H1 (cell line): Measurements from ENCODE around the gene HNF4A. TPM values are rescaled to one million over a fixed set of nuclear protein-coding genes. Genes with fewer than 3 reads are reported as not detected.

Experiments
- CTCF ChIA-PET: fragments of 300-600 bp; sonication (Branson Sonifier 250); formaldehyde crosslinking; loops from one replicate; lab custom pipeline; 2021; ENCODE audit not compliant: partially characterized antibody; lab: Charles Lee
- POLR2A ChIA-PET: fragments of 300-600 bp; sonication (Branson Sonifier 250); formaldehyde crosslinking; loops from one replicate; lab custom pipeline; 2021; ENCODE audit warnings: inconsistent platforms; ENCODE audit not compliant: partially characterized antibody; lab: Charles Lee
- DNase-seq, 2 experiments: peaks; one replicate each; pipeline versions ENCODE4 v3.0.0 to v3.0.0-alpha.2; 2010 to 2022; ENCODE audit warnings: low spot score in 2 of 2, low read depth in 1 of 2, mixed read lengths in 1 of 2
- FAIRE-seq: peaks from 2 replicates; lab custom pipeline; 2011; peaks lifted over from hg19 to GRCh38; lab: Jason Lieb, UNC
- H2AFZ ChIP-seq: 2 replicates; pipeline ENCODE4 v1.8.1; 2012; ENCODE audit warnings: low read length, inconsistent platforms
- H2AK5ac ChIP-seq: 2 replicates; pipeline ENCODE4 v1.6.1; 2013; ENCODE audit warnings: low read depth, low read length
- H2BK120ac ChIP-seq: replicated peaks from 2 replicates; pipeline ENCODE3; 2013; ENCODE audit warnings: low read depth, low read length, inconsistent platforms
- H2BK12ac ChIP-seq: 2 replicates; pipeline ENCODE4 v1.6.1; 2013; ENCODE audit warnings: low read depth, low read length
- H2BK15ac ChIP-seq: 2 replicates; pipeline ENCODE4 v1.6.1; 2013; ENCODE audit warnings: low read length
- H2BK20ac ChIP-seq: 2 replicates; pipeline ENCODE4 v1.6.1; 2013; ENCODE audit warnings: low read length
- H2BK5ac ChIP-seq: 2 replicates; pipeline ENCODE4 v1.6.1; 2013; ENCODE audit warnings: low read depth, low read length
- H3K14ac ChIP-seq: 2 replicates; pipeline ENCODE4 v1.6.1; 2013; ENCODE audit warnings: inconsistent platforms; ENCODE audit not compliant: insufficient read length
- H3K18ac ChIP-seq: 2 replicates; pipeline ENCODE4 v1.6.1; 2013; ENCODE audit warnings: low read length; ENCODE audit errors: extremely low read depth
- H3K23ac ChIP-seq: 2 replicates; pipeline ENCODE4 v1.6.1; 2013; ENCODE audit warnings: inconsistent platforms; ENCODE audit not compliant: insufficient read length
- H3K23me2 ChIP-seq: 2 replicates; pipeline ENCODE4 v1.6.1; 2013; ENCODE audit warnings: low read depth, low read length
- H3K27ac ChIP-seq: 2 replicates; pipeline ENCODE4 v1.6.1; 2011; ENCODE audit warnings: low read depth, low read length, inconsistent platforms
- H3K27me3 ChIP-seq, 4 experiments: replicated peaks in 1 of 4; 1 replicate in 1 of 4; 2 replicates in 3 of 4; pipeline versions ENCODE4 v1.6.1 to v1.8.1; 2011 to 2013; ENCODE audit warnings: low read length in 3 of 4, mild to moderate bottlenecking in 3 of 4, inconsistent platforms in 2 of 4, mixed read lengths in 2 of 4, moderate library complexity in 1 of 4; ENCODE audit not compliant: control insufficient read depth in 3 of 4, insufficient read depth in 3 of 4; ENCODE audit errors: extremely low read depth in 1 of 4
- H3K36me3 ChIP-seq, 4 experiments: 2 replicates each; pipeline versions ENCODE4 v1.6.1 to v1.8.1; 2011 to 2013; ENCODE audit warnings: mild to moderate bottlenecking in 4 of 4, low read length in 3 of 4, moderate library complexity in 2 of 4, control low read depth in 1 of 4, inconsistent platforms in 1 of 4; ENCODE audit not compliant: insufficient read depth in 4 of 4, control insufficient read depth in 2 of 4
- H3K4ac ChIP-seq: replicated peaks from 2 replicates; pipeline ENCODE3; 2013; ENCODE audit warnings: low read length, low read depth, mixed read lengths, inconsistent platforms; ENCODE audit not compliant: insufficient read length
- H3K4me1 ChIP-seq, 4 experiments: replicated peaks in 1 of 4; 1 replicate in 1 of 4; 2 replicates in 3 of 4; pipeline versions ENCODE4 v1.6.1 to v1.8.1; 2011 to 2013; ENCODE audit warnings: low read length in 3 of 4, inconsistent platforms in 2 of 4, mixed read lengths in 1 of 4; ENCODE audit not compliant: insufficient read depth in 4 of 4, control insufficient read depth in 3 of 4
- H3K4me2 ChIP-seq, 2 experiments: 2 replicates each; pipeline versions ENCODE4 v1.6.1 to v1.8.1; 2011 to 2013; ENCODE audit warnings: low read depth in 2 of 2, low read length in 2 of 2, control low read depth in 1 of 2, inconsistent platforms in 1 of 2, mild to moderate bottlenecking in 1 of 2; ENCODE audit not compliant: insufficient read depth in 1 of 2
- H3K4me3 ChIP-seq, 4 experiments: fragments of 200-600, 300-600 bp in 1 of 4; sonication (generic), shearing (Covaris generic), sonication (Bioruptor Twin) in 1 of 4; 2 replicates each; pipeline versions ENCODE4 v1.5.1 to v1.8.1; 2011 to 2016; ENCODE audit warnings: low read length in 4 of 4, low read depth in 3 of 4, control low read depth in 2 of 4, inconsistent platforms in 2 of 4, mild to moderate bottlenecking in 2 of 4, mixed read lengths in 1 of 4, moderate library complexity in 1 of 4; ENCODE audit not compliant: insufficient read depth in 2 of 4; ENCODE audit errors: extremely low read depth in 1 of 4
- H3K56ac ChIP-seq: replicated peaks from 2 replicates; pipeline ENCODE3; 2013; ENCODE audit warnings: low read depth, mild to moderate bottlenecking, mixed read lengths, low read length, inconsistent platforms; ENCODE audit not compliant: insufficient read length
- H3K79me1 ChIP-seq: 2 replicates; pipeline ENCODE4 v1.6.1; 2013; ENCODE audit warnings: low read depth, low read length, control low read depth
- H3K79me2 ChIP-seq, 2 experiments: 2 replicates each; pipeline versions ENCODE4 v1.6.1 to v1.8.1; 2012 to 2013; ENCODE audit warnings: low read length in 2 of 2, mild to moderate bottlenecking in 2 of 2, inconsistent platforms in 1 of 2; ENCODE audit not compliant: insufficient read depth in 2 of 2, control insufficient read depth in 1 of 2
- H3K9ac ChIP-seq, 4 experiments: replicated peaks in 1 of 4; 1 replicate in 1 of 4; 2 replicates in 3 of 4; pipeline versions ENCODE4 v1.6.1 to v1.8.1; 2011 to 2013; ENCODE audit warnings: low read depth in 3 of 4, low read length in 3 of 4, control low read depth in 2 of 4, mild to moderate bottlenecking in 2 of 4, moderate library complexity in 2 of 4, inconsistent platforms in 1 of 4; ENCODE audit errors: extremely low read depth in 1 of 4
- H3K9me3 ChIP-seq, 2 experiments: 2 replicates each; pipeline versions ENCODE4 v1.6.1 to v1.8.1; 2012 to 2013; ENCODE audit warnings: mild to moderate bottlenecking in 2 of 2, moderate library complexity in 2 of 2, control low read depth in 1 of 2, inconsistent platforms in 1 of 2, low read depth in 1 of 2, low read length in 1 of 2, mixed read lengths in 1 of 2; ENCODE audit not compliant: insufficient read depth in 2 of 2
- H4K20me1 ChIP-seq, 2 experiments: replicated peaks in 1 of 2; 2 replicates each; pipeline versions ENCODE3 to v1.8.1; 2011 to 2013; ENCODE audit warnings: inconsistent platforms in 2 of 2, low read length in 2 of 2, mild to moderate bottlenecking in 1 of 2; ENCODE audit not compliant: insufficient read depth in 2 of 2, control insufficient read depth in 1 of 2
- H4K5ac ChIP-seq: 2 replicates; pipeline ENCODE4 v1.6.1; 2013; ENCODE audit warnings: low read length, low read depth, mixed read lengths, inconsistent platforms; ENCODE audit not compliant: insufficient read length
- H4K8ac ChIP-seq: 2 replicates; pipeline ENCODE4 v1.8.0; 2013; ENCODE audit warnings: mild to moderate bottlenecking, moderate library complexity, low read length, inconsistent platforms; ENCODE audit not compliant: insufficient read depth; ENCODE audit errors: extremely low read depth
- H4K91ac ChIP-seq: replicated peaks from 2 replicates; pipeline ENCODE3; 2013; ENCODE audit warnings: low read length, mixed read lengths, inconsistent platforms; ENCODE audit not compliant: insufficient read length
- ASH2L ChIP-seq: fragments of 200-600, 300-600 bp; sonication (generic); IDR thresholded peaks from one replicate; pipeline ENCODE4 v1.7.1; 2017; ENCODE audit warnings: low read length
- BRCA1 ChIP-seq: IDR thresholded peaks from 2 replicates; pipeline ENCODE4 v1.6.1; 2012; ENCODE audit warnings: low read depth, low read length, improper control_type of control experiment
- EP300 ChIP-seq, 2 experiments: IDR thresholded peaks; 1 replicate in 1 of 2; 2 replicates in 1 of 2; pipeline ENCODE4 v1.6.1; 2011 to 2012; ENCODE audit warnings: low read depth in 2 of 2, low read length in 2 of 2, mild to moderate bottlenecking in 2 of 2, borderline replicate concordance in 1 of 2, inconsistent platforms in 1 of 2, moderate library complexity in 1 of 2
- GABPA ChIP-seq: IDR thresholded peaks from 2 replicates; pipeline ENCODE4 v1.6.1; 2011; ENCODE audit warnings: mild to moderate bottlenecking, low read length, moderate library complexity, borderline replicate concordance; ENCODE audit not compliant: insufficient read depth
- HDAC6 ChIP-seq: IDR thresholded peaks from one replicate; pipeline ENCODE4 v1.7.1; 2012; ENCODE audit warnings: low read depth, mild to moderate bottlenecking, inconsistent platforms, low read length, moderate library complexity
- JUN ChIP-seq: IDR thresholded peaks from 2 replicates; pipeline ENCODE4 v1.6.1; 2011; ENCODE audit warnings: low read depth, mild to moderate bottlenecking, improper control_type of control experiment, low read length
- JUND ChIP-seq: IDR thresholded peaks from 2 replicates; pipeline ENCODE4 v1.6.1; 2011; ENCODE audit warnings: mild to moderate bottlenecking, improper control_type of control experiment, low read length
- MAX ChIP-seq: IDR thresholded peaks from 2 replicates; pipeline ENCODE4 v1.6.1; 2012; ENCODE audit warnings: inconsistent platforms
- RBBP5 ChIP-seq: IDR thresholded peaks from 2 replicates; pipeline ENCODE4 v1.7.1; 2012; ENCODE audit warnings: low read depth, mild to moderate bottlenecking, inconsistent platforms, low read length, moderate library complexity, borderline replicate concordance
- SIRT6 ChIP-seq: IDR thresholded peaks from one replicate; pipeline ENCODE4 v1.7.1; 2012; ENCODE audit warnings: low read length, inconsistent platforms
- SP4 ChIP-seq: IDR thresholded peaks from 2 replicates; pipeline ENCODE4 v1.6.1; 2012; ENCODE audit warnings: low read length, inconsistent platforms
- SUZ12 ChIP-seq: fragments of 200-600 bp; sonication (generic); IDR thresholded peaks from 2 replicates; pipeline ENCODE4 v1.6.1; 2012; ENCODE audit warnings: mild to moderate bottlenecking, inconsistent platforms, low read length, moderate library complexity, mixed read lengths
- TCF12 ChIP-seq: IDR thresholded peaks from 2 replicates; pipeline ENCODE4 v1.6.1; 2011; ENCODE audit warnings: low read depth, mild to moderate bottlenecking, low read length
- TEAD4 ChIP-seq: IDR thresholded peaks from 2 replicates; pipeline ENCODE4 v1.6.1; 2012; ENCODE audit warnings: low read depth, low read length, inconsistent platforms, mixed read lengths
- WGBS, 2 experiments: shearing (Covaris generic) in 1 of 2; methylation state at CpG; one replicate each; pipeline versions ENCODE4 v1.1.6 to v1.1.7; 2013 to 2015; ENCODE audit warnings: low lambda C conversion rate in 2 of 2, mixed read lengths in 2 of 2, inconsistent platforms in 1 of 2, low coverage in 1 of 2, missing lambda C conversion rate in 1 of 2; ENCODE audit not compliant: insufficient replicate concordance in 2 of 2, insufficient coverage in 1 of 2, insufficient read length in 1 of 2; ENCODE audit errors: extremely low coverage in 1 of 2, missing lambda C conversion rate in 1 of 2; 5-methylcytosine and 5-hydroxymethylcytosine counted together
- polyA plus RNA-seq, 7 experiments: library from polyadenylated mRNA; depleted of rRNA in 3 of 7; stranded (reverse) in 5 of 7; unstranded in 2 of 7; fragments of >200 nt in 5 of 7; fragments of 200-250 nt in 2 of 7; gene quantifications; 1 replicate in 5 of 7; 2 replicates in 1 of 7; 4 replicates in 1 of 7; pipeline versions ENCODE4 v1.2.1 to v1.2.3, GENCODE V29; 2011 to 2013; ENCODE audit warnings: missing spikeins in 2 of 7, mixed read lengths in 2 of 7
- total RNA-seq: library from RNA; stranded (reverse); fragmentation: NEBNext Ultra II Directional; extraction: Animal tissue kit (Norgen Biotek cat#: 25700); gene quantifications from 2 replicates; pipeline ENCODE4 v1.2.1, GENCODE V29; 2021

The HNF4A gene
- total and polyA plus RNA-seq, 2 of the 8 experiments (the other 6 are each of a cell fraction or from before 2014, with no cell fraction given) = 0.03 TPM; not detected in 1

- Histone ChIP-seq H2BK12ac (no peak overlapping the region), H3K4ac (no peak overlapping the region), H3K9ac (no peak overlapping the region; a peak in 1 of 7 replicates), H3K4me3 (no peak overlapping the region), H4K20me1 (no peaks in the 10 kb centered on the region), H2BK20ac (no peak overlapping the region), H3K36me3 (no peaks in the 10 kb centered on the region), H2BK15ac (no peak overlapping the region), H2BK120ac (no peak overlapping the region), H2AFZ (no peak overlapping the region), H3K79me1 (no peaks in the 10 kb centered on the region), H3K23ac (no peak overlapping the region), H3K4me1 (no peaks in the 10 kb centered on the region), H3K14ac (no peak overlapping the region), H4K91ac (no peak overlapping the region), H4K8ac (no peak overlapping the region), H3K79me2 (no peaks in the 10 kb centered on the region), H3K18ac (no peak overlapping the region), H3K27me3 (no peaks in the 10 kb centered on the region), H3K27ac (no peak overlapping the region), H2BK5ac (no peak overlapping the region), H4K5ac (no peak overlapping the region), H3K56ac (no peak overlapping the region), H3K23me2 (no peaks in the 10 kb centered on the region), H2AK5ac (no peak overlapping the region), H3K4me2 (no peak overlapping the region), H3K9me3 (no peaks in the 10 kb centered on the region)
- FAIRE-seq (no peak), DNase-seq (no peak)
- CTCF ChIA-PET = interaction anchor here (1.3 kb wide), 1 partner anchor 19 kb away, joined by 3 read pairs; no protein-coding TSS in a partner anchor
- WGBS, 2 experiments = 82% methylated on average over 12 of the region's 12 CpGs; no CpG with 5 or more reads in 1 of the 2 experiments
- POLR2A ChIA-PET = interaction anchor here (0.7 kb wide), 1 partner anchor 723 kb away, joined by 4 read pairs; no protein-coding TSS in a partner anchor
- TF ChIP-seq TCF12 (no peak), SIRT6 (no peak), BRCA1 (no peak), GABPA (no peak), TEAD4 (no peak), SP4 (no peak), EP300 (IDR thresholded peaks at IDR 0.05; ENCODE audit: borderline replicate concordance in 1 of 2, low read depth in 2 of 2, low read length in 2 of 2) (no peak), JUN (no peak), JUND (no peak), HDAC6 (no peak), SUZ12 (no peak), MAX (no peak), ASH2L (no peak), RBBP5 (no peak)
Measured at GRCh38 chr20:44442298-44443070, 87.0 kb downstream of the HNF4A start.
